ENCODE data around the gene EHD4.

DNA sequence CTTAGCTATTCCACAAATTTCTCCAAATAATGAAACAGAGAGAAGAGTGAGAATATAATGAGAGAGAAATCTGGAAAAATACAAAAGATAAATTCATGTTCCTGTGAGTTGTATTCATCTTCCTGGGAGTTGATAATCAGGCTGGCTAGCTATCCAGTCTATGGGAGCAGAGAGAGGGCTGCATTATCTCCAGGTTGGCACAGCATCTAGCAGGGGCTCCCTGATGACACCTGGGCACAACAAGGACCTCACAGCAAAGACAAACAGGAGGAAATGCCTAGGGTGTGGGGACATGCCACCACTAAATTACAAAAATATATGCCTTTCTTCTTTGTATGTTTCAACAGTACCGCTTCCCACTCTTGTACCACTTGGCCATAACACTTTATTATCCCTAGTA is 1.9 kb downstream of the EHD4 start:
- TF ChIP-seq, protein P1, sequence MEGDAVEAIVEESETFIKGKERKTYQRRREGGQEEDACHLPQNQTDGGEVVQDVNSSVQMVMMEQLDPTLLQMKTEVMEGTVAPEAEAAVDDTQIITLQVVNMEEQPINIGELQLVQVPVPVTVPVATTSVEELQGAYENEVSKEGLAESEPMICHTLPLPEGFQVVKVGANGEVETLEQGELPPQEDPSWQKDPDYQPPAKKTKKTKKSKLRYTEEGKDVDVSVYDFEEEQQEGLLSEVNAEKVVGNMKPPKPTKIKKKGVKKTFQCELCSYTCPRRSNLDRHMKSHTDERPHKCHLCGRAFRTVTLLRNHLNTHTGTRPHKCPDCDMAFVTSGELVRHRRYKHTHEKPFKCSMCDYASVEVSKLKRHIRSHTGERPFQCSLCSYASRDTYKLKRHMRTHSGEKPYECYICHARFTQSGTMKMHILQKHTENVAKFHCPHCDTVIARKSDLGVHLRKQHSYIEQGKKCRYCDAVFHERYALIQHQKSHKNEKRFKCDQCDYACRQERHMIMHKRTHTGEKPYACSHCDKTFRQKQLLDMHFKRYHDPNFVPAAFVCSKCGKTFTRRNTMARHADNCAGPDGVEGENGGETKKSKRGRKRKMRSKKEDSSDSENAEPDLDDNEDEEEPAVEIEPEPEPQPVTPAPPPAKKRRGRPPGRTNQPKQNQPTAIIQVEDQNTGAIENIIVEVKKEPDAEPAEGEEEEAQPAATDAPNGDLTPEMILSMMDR (IDR thresholded peaks at IDR 0.05), result no peak
- TF ChIP-seq TEAD4 (IDR thresholded peaks at IDR 0.05; ENCODE audit: borderline replicate concordance, insufficient read depth) (no peak), POLR2AphosphoS5 (IDR thresholded peaks at IDR 0.05; ENCODE audit: low read depth, low read length) (no peak), MXI1 (IDR thresholded peaks at IDR 0.05; ENCODE audit: low read depth, low read length) (no peak), FOXJ3 (CRISPR knock-in tag; IDR thresholded peaks at IDR 0.05) (no peak), RAD21 (IDR thresholded peaks at IDR 0.05; ENCODE audit: low read length) (no peak), FOXM1 (IDR thresholded peaks at IDR 0.05; ENCODE audit: low read depth) (no peak), RFX5 (IDR thresholded peaks at IDR 0.05; ENCODE audit: low read length) (no peak), EZH2phosphoT487 (IDR thresholded peaks at IDR 0.05; ENCODE audit: borderline replicate concordance, low read depth) (no peak), YY1 (IDR thresholded peaks at IDR 0.05; ENCODE audit: low read depth) (no peak), TAF1 (IDR thresholded peaks at IDR 0.05; ENCODE audit: borderline replicate concordance, low read depth, low read length) (no peak)
- TF ChIP-seq, protein P2, sequence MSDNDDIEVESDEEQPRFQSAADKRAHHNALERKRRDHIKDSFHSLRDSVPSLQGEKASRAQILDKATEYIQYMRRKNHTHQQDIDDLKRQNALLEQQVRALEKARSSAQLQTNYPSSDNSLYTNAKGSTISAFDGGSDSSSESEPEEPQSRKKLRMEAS (IDR thresholded peaks at IDR 0.05; ENCODE audit: low read depth), result no peak
- TF ChIP-seq, protein P3, sequence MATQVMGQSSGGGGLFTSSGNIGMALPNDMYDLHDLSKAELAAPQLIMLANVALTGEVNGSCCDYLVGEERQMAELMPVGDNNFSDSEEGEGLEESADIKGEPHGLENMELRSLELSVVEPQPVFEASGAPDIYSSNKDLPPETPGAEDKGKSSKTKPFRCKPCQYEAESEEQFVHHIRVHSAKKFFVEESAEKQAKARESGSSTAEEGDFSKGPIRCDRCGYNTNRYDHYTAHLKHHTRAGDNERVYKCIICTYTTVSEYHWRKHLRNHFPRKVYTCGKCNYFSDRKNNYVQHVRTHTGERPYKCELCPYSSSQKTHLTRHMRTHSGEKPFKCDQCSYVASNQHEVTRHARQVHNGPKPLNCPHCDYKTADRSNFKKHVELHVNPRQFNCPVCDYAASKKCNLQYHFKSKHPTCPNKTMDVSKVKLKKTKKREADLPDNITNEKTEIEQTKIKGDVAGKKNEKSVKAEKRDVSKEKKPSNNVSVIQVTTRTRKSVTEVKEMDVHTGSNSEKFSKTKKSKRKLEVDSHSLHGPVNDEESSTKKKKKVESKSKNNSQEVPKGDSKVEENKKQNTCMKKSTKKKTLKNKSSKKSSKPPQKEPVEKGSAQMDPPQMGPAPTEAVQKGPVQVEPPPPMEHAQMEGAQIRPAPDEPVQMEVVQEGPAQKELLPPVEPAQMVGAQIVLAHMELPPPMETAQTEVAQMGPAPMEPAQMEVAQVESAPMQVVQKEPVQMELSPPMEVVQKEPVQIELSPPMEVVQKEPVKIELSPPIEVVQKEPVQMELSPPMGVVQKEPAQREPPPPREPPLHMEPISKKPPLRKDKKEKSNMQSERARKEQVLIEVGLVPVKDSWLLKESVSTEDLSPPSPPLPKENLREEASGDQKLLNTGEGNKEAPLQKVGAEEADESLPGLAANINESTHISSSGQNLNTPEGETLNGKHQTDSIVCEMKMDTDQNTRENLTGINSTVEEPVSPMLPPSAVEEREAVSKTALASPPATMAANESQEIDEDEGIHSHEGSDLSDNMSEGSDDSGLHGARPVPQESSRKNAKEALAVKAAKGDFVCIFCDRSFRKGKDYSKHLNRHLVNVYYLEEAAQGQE (IDR thresholded peaks at IDR 0.05; ENCODE audit: low read depth, low read length), result no peak
- TF ChIP-seq, protein P4, sequence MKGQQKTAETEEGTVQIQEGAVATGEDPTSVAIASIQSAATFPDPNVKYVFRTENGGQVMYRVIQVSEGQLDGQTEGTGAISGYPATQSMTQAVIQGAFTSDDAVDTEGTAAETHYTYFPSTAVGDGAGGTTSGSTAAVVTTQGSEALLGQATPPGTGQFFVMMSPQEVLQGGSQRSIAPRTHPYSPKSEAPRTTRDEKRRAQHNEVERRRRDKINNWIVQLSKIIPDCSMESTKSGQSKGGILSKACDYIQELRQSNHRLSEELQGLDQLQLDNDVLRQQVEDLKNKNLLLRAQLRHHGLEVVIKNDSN (IDR thresholded peaks at IDR 0.05; ENCODE audit: borderline replicate concordance, low read depth), result no peak

Data from SK-N-SH (cell line).